Chondrocyte (in vitro differentiated cells): Measurements from ENCODE around the gene ELF5. TPM values are rescaled to one million over a fixed set of nuclear protein-coding genes. Genes with fewer than 3 reads are reported as not detected.

Experiments
- DNase-seq: peaks from one replicate; pipeline ENCODE4 v3.0.0; 2021; ENCODE audit warnings: mixed read lengths, low spot score
- H3K27ac Mint-ChIP-seq: one replicate; pipeline ENCODE4 v1.8.0; 2021; ENCODE audit warnings: mild to moderate bottlenecking, moderate library complexity, mixed read lengths; ENCODE audit not compliant: unreplicated experiment
- H3K27me3 Mint-ChIP-seq: 2 replicates; pipeline ENCODE4 v1.8.0; 2021; ENCODE audit warnings: low read depth, mixed read lengths
- H3K36me3 Mint-ChIP-seq: 2 replicates; pipeline ENCODE4 v1.8.0; 2021; ENCODE audit warnings: low read depth, mixed read lengths
- H3K4me1 Mint-ChIP-seq: 2 replicates; pipeline ENCODE4 v1.8.0; 2021; ENCODE audit warnings: low read depth, mild to moderate bottlenecking, mixed read lengths
- H3K4me3 Mint-ChIP-seq: one replicate; pipeline ENCODE4 v1.8.0; 2021; ENCODE audit warnings: mild to moderate bottlenecking, moderate library complexity, mixed read lengths; ENCODE audit not compliant: unreplicated experiment
- H3K9me3 Mint-ChIP-seq: 2 replicates; pipeline ENCODE4 v1.8.0; 2021; ENCODE audit warnings: low read depth, mixed read lengths
- total RNA-seq: library from RNA; stranded (reverse); gene quantifications from 3 replicates; pipeline ENCODE4 v1.2.1, GENCODE V29; 2021
- TF ChIP-seq, protein P1 (sequence below): fragments of 200-600 bp; sonication (generic); IDR thresholded peaks from 2 replicates; pipeline ENCODE4 v1.5.0; 2021; ENCODE audit warnings: antibody characterized with exemption, mild to moderate bottlenecking, moderate library complexity

The ELF5 gene
- total RNA-seq, 1 donor from 2014 or later = not detected

DNA sequence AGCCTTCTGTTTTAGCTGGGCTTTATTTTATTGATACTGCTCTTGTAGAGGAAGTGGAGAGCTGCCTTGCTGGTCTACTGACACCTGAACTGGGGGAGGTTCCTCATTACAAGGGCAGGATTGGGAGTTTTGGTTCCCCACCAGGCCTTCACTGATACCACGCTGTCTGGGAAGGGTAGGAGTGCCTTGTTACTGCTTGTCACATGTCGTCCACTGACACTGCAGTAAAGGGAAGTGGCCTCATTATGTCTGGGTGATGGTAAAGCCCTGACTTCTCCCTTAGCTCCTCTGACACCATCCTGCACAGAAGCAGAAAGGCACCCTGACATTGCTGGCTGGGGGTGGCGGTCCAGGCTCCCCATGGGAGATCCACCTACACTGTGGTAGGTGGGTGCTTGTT is 38.7 kb upstream of the ELF5 start:
- DNase-seq = no peak
- Mint-ChIP-seq H3K4me1 (no peaks in the 10 kb centered on the region), H3K36me3 (peaks cover 2% of the 10 kb centered on the region), H3K4me3 (no peak overlapping the region), H3K27me3 (peaks cover 48% of the 10 kb centered on the region), H3K27ac (no peak overlapping the region), H3K9me3 (peaks cover 5% of the 10 kb centered on the region)
- TF ChIP-seq, protein P1, sequence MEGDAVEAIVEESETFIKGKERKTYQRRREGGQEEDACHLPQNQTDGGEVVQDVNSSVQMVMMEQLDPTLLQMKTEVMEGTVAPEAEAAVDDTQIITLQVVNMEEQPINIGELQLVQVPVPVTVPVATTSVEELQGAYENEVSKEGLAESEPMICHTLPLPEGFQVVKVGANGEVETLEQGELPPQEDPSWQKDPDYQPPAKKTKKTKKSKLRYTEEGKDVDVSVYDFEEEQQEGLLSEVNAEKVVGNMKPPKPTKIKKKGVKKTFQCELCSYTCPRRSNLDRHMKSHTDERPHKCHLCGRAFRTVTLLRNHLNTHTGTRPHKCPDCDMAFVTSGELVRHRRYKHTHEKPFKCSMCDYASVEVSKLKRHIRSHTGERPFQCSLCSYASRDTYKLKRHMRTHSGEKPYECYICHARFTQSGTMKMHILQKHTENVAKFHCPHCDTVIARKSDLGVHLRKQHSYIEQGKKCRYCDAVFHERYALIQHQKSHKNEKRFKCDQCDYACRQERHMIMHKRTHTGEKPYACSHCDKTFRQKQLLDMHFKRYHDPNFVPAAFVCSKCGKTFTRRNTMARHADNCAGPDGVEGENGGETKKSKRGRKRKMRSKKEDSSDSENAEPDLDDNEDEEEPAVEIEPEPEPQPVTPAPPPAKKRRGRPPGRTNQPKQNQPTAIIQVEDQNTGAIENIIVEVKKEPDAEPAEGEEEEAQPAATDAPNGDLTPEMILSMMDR = no peak

DNA sequence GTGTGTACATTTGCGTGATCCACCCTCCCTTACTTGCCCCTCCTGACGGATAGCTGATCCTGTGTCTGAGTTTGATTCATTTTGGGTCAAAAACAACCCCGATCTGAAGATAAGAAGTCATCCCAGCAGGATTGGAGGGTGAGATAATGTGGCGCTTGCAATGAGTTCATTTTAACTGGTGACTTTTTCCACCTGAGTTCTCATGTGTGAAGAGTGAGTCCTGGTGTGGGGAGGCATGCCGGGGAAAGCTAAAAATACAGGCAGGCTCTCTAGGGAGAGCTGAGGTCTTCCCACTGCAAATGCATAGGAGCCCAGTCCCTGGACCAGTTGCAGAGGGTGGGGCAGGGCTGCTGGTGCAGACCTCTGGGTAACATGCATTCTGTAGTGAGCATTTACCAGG is 35.7 kb upstream of the ELF5 start:
- Mint-ChIP-seq H3K27ac (no peak overlapping the region), H3K9me3 (peaks cover 5% of the 10 kb centered on the region), H3K4me3 (no peak overlapping the region), H3K36me3 (peaks cover 2% of the 10 kb centered on the region), H3K27me3 (peaks cover 50% of the 10 kb centered on the region), H3K4me1 (no peaks in the 10 kb centered on the region)
- DNase-seq = no peak
- TF ChIP-seq, protein P1 = no peak

DNA sequence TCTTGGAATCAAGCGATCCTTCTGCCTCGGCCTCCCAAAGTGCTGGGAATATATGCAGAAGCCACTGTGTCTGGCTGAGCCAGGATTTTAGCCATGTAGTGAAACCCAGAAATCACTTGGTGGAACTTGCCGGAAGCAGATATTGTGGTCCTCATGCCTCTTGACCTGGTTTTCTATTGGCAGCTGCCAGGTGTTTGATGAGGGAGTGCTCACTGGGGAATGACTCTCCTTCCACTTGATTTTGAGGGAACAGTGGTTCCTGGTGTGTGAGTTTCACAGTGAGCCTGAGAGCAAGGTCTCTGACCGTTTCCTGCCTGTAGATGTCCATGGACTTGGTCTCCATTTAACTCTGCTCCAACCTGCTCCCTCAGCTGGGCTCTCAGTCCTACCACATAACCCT is 34.7 kb upstream of the ELF5 start:
- Mint-ChIP-seq H3K4me1 (no peaks in the 10 kb centered on the region), H3K4me3 (no peak overlapping the region), H3K36me3 (peaks cover 2% of the 10 kb centered on the region), H3K27me3 (peaks cover 53% of the 10 kb centered on the region), H3K27ac (no peak overlapping the region), H3K9me3 (peaks cover 5% of the 10 kb centered on the region)
- DNase-seq = no peak
- TF ChIP-seq, protein P1 = no peak

DNA sequence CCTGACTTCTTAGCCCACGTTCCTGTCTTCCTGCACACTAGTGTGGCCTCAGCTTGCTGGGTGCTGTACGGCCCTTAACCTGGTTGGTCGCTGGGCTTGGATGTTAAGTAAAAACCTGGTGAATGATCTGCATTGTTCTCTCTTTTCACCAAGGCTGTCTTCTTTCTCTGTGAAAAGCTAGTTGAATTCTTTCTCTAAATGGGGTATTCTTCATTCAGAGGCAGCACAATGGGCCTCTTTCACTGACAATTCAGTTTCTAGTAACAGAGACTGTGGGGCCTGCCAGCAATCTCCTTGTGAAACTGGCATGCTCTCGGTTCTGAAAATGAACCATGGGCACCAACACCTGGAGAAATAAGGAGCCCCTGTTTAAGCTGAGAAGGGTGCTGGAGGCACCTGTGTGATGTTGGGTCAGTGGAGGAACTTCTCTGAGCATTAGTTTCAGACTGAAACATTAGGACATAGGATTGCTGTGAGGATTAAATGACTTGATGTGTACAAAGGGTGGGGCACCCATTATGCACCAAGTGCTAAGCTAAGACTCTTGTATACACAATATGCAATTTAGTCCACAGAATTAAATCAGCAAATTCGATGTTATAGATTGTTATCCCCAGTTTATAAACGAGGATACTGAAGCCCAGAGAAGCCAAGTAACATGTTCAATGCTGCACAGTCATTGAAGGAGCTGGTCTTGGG is 33.1 kb upstream of the ELF5 start:
- Mint-ChIP-seq H3K4me3 (no peak overlapping the region), H3K27me3 (peaks cover 62% of the 10 kb centered on the region), H3K36me3 (peaks cover 2% of the 10 kb centered on the region), H3K4me1 (no peaks in the 10 kb centered on the region), H3K27ac (no peak overlapping the region), H3K9me3 (peaks cover 4% of the 10 kb centered on the region)
- no peak for DNase-seq
- TF ChIP-seq, protein P1 = no peak

DNA sequence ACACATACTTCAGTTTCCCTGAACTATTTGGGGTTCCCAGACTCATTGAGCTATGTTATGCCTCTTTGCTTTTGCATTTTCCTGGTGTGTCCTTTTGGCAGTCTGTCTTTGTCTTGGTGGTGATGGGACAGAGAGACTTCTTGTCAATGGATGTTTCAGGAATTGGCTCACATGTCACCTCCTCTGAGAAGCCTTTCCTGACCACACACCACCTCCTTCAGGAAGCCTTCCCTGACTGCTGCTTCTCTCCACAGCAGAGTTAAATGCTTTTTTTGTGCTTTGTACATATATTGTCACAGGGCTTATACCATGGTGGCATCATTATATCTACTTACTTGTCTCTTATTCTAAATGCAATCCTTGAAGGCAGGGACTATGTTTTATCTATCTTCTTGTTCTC is 28.5 kb upstream of the ELF5 start:
- Mint-ChIP-seq H3K27me3 (peaks cover 75% of the 10 kb centered on the region), H3K4me1 (no peaks in the 10 kb centered on the region), H3K4me3 (no peak overlapping the region), H3K36me3 (peaks cover 1% of the 10 kb centered on the region), H3K9me3 (no peaks in the 10 kb centered on the region), H3K27ac (no peak overlapping the region)
- TF ChIP-seq, protein P1 = no peak
- DNase-seq = no peak
